H1 (cell line): Measurements from ENCODE around the gene MYBPC2. TPM values are rescaled to one million over a fixed set of nuclear protein-coding genes. Genes with fewer than 3 reads are reported as not detected.

Experiments
- ATF3 ChIP-seq: IDR thresholded peaks from 2 replicates; pipeline ENCODE4 v1.6.1; 2011; ENCODE audit warnings: low read depth, mild to moderate bottlenecking, low read length; ENCODE audit not compliant: insufficient read depth
- GABPA ChIP-seq: IDR thresholded peaks from 2 replicates; pipeline ENCODE4 v1.6.1; 2011; ENCODE audit warnings: mild to moderate bottlenecking, low read length, moderate library complexity, borderline replicate concordance; ENCODE audit not compliant: insufficient read depth
- NRF1 ChIP-seq: IDR thresholded peaks from 2 replicates; pipeline ENCODE4 v1.6.1; 2011; ENCODE audit warnings: mild to moderate bottlenecking, low read depth, low read length, improper control_type of control experiment
- SIX5 ChIP-seq: IDR thresholded peaks from 2 replicates; pipeline ENCODE4 v1.6.1; 2011; ENCODE audit warnings: mild to moderate bottlenecking, low read depth, low read length
- TBP ChIP-seq: IDR thresholded peaks from 2 replicates; pipeline ENCODE4 v1.6.1; 2011; ENCODE audit warnings: low read depth, low read length, improper control_type of control experiment
- polyA plus RNA-seq, 7 experiments: library from polyadenylated mRNA; depleted of rRNA in 3 of 7; stranded (reverse) in 5 of 7; unstranded in 2 of 7; fragments of >200 nt in 5 of 7; fragments of 200-250 nt in 2 of 7; gene quantifications; 1 replicate in 5 of 7; 2 replicates in 1 of 7; 4 replicates in 1 of 7; pipeline versions ENCODE4 v1.2.1 to v1.2.3, GENCODE V29; 2011 to 2013; ENCODE audit warnings: missing spikeins in 2 of 7, mixed read lengths in 2 of 7
- total RNA-seq: library from RNA; stranded (reverse); fragmentation: NEBNext Ultra II Directional; extraction: Animal tissue kit (Norgen Biotek cat#: 25700); gene quantifications from 2 replicates; pipeline ENCODE4 v1.2.1, GENCODE V29; 2021

The MYBPC2 gene
- total and polyA plus RNA-seq, 2 of the 8 experiments (the other 6 are each of a cell fraction or from before 2014, with no cell fraction given) = 1.8 to 3.1 TPM

GRCh38 chr19:50485284-50485955, 52.7 kb downstream of the MYBPC2 start (continued):
- no peak for TF ChIP-seq NRF1
- no peak for TF ChIP-seq TBP
- no peak for TF ChIP-seq SIX5
- TF ChIP-seq ATF3 = no peak
- TF ChIP-seq GABPA = no peak
- TF ChIP-seq, all 59 proteins: peak for 0
